ENCODE results near the gene OR2J3.

- TF ChIP-seq CTCF (IDR thresholded peaks at IDR 0.05) (no peak), ZFX (IDR thresholded peaks at IDR 0.05; ENCODE audit: borderline replicate concordance) (no peak)
Measured at GRCh38 chr6:29147074-29147473, 39.2 kb downstream of the OR2J3 start.

Data from 22Rv1 (cell line).